Measurements from ENCODE around the gene PTPRS. TPM values are rescaled to one million over a fixed set of nuclear protein-coding genes. Genes with fewer than 3 reads are reported as not detected.
A peak's percentile ranks its signal among the peaks of the same experiment; 100 is the strongest.

PTPRS gene
- total and polyA plus RNA-seq, 9 of the 15 experiments (the other 6 are each of a cell fraction or from before 2014, with no cell fraction given), result 1.1 to 49.4 (median 14.1) TPM

DNA sequence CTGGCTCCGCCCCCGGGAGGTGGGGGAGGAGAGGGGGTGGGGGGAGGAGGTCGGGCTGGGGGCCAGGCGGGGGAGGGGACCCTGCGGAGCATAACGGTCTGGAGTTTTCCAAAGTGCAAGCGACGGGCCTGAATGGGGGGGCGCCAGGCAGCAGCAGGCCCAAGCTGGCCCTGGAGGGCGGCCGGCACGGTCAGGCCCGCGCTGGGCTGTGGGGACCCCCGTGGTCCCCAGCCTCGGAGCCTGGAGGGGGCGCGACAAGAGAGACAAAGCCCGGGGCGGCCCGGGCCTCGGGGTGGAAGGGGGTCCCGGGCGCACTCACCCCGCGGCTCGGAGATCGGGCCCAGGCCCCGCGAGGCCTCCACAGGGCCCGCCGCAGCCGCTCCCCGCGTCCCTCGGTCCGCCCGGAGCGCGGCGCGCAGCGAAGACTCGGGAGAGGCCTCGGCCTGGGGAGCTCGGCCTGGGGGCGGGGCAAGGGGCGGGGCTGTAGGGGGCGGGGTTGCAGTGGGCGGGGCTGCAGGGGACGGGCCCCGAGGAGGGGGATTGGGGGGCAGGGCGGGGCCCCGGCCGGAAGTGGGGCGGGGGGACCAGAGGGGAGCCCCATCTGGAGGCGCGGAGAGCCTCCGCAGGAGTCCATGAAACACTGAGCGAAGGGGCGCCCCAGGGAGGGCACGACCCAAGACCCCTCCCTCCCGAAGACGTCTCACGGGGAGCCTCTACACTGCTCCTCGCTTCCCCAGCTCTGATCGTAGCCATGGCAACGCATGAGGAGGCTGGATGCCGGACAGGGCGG lies 47.6 kb downstream of the PTPRS start:
- no TSS peak for BruUV-seq (replicated peaks)
- peak; percentile 93 for ATAC-seq
- H2AFZ ChIP-seq (ENCODE audit: low read depth, low read length), result peak overlapping the region; percentile 79
- peak; percentile 76 to 98 (median 97) for DNase-seq (ENCODE audit: extremely low read depth in 1 of 4, low spot score in 3 of 4)
- H3K4me3 ChIP-seq, result peak overlapping the region; percentile 72
- peaks cover 22 to 63% of the 10 kb centered on the region in 2 experiments for H3K4me1 ChIP-seq (replicated peaks in 1 of 2; ENCODE audit: control insufficient read depth in 2 of 2, insufficient read depth in 2 of 2, low read length in 2 of 2)
- 1% methylated on average over 12 of the region's 70 CpGs for WGBS (ENCODE audit: insufficient coverage, low coverage, missing lambda C conversion rate)
- POLR2A ChIA-PET, result interaction anchor here (0.6 to 2.1 kb wide), 6 partner anchors 9 to 298 kb away, joined by 3 to 15 read pairs (median 4); no protein-coding TSS in a partner anchor
- peak overlapping the region; percentile 86 for H3K27ac ChIP-seq (ENCODE audit: extremely low read depth, low read depth, low read length)
- H3K9ac ChIP-seq (ENCODE audit: insufficient read depth in 1 of 2, low read depth in 2 of 2, low read length in 2 of 2), result peak overlapping the region; percentile 68 to 94; a peak in 3 of 4 replicates
- no peaks in the 10 kb centered on the region for H3K9me1 ChIP-seq (ENCODE audit: control insufficient read depth, insufficient read depth, low read length)
- CTCF ChIA-PET (ENCODE audit: low intra/inter-chr PET ratio), result interaction anchor here (0.7 kb wide), 1 partner anchor 45 kb away, joined by 4 read pairs; no protein-coding TSS in a partner anchor
- peaks cover 23% of the 10 kb centered on the region for H3K79me2 ChIP-seq (ENCODE audit: control insufficient read depth, insufficient read depth, low read length)
- H3K36me3 ChIP-seq (ENCODE audit: control insufficient read depth, insufficient read depth, low read length), result no peaks in the 10 kb centered on the region
- in situ Hi-C loops (cut with MboI) (no loop called here), intact Hi-C loops (cut with micrococcal nuclease) (no loop called here)
- H3K4me2 ChIP-seq (ENCODE audit: insufficient read depth, low read length), result peak overlapping the region; percentile 66
- H4K20me1 ChIP-seq (replicated peaks; ENCODE audit: control insufficient read depth, insufficient read depth, low read length), result 0 out of 2 replicates have a peak, but pooled peaks cover 10% of the 10 kb centered on the region
- H3K27me3 ChIP-seq (ENCODE audit: control insufficient read depth in 2 of 2, insufficient read depth in 2 of 2, low read length in 2 of 2), result peaks cover 0 to 9% of the 10 kb centered on the region in 2 experiments; a peak in 1 of 5 replicates
- no peak for FAIRE-seq
- no peaks in the 10 kb centered on the region for H3K9me3 ChIP-seq (replicated peaks; ENCODE audit: control insufficient read depth, insufficient read depth, low read depth, low read length)
- no peak for TF ChIP-seq ZNF717 (CRISPR knock-in tag; IDR thresholded peaks at IDR 0.05)
- TF ChIP-seq, protein P1, sequence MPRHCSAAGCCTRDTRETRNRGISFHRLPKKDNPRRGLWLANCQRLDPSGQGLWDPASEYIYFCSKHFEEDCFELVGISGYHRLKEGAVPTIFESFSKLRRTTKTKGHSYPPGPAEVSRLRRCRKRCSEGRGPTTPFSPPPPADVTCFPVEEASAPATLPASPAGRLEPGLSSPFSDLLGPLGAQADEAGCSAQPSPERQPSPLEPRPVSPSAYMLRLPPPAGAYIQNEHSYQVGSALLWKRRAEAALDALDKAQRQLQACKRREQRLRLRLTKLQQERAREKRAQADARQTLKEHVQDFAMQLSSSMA (CRISPR knock-in tag; IDR thresholded peaks at IDR 0.05), result no peak
- peak; percentile 56 for TF ChIP-seq PCBP1 (IDR thresholded peaks at IDR 0.05; ENCODE audit: low read depth, low read length, poor library complexity, severe bottlenecking)
- no peak for TF ChIP-seq ZBTB1 (CRISPR knock-in tag; IDR thresholded peaks at IDR 0.05; ENCODE audit: borderline replicate concordance, low read depth)
- TF ChIP-seq PTRF (tag; IDR thresholded peaks at IDR 0.05), result no peak
- no peak for TF ChIP-seq DMBX1 (CRISPR knock-in tag; IDR thresholded peaks at IDR 0.05; ENCODE audit: borderline replicate concordance)
- no peak for TF ChIP-seq CBX3 (IDR thresholded peaks at IDR 0.05; ENCODE audit: borderline replicate concordance in 1 of 2, low read length in 2 of 2)
- peak; percentile 69; the same call in 1 of the 2 replicates for TF ChIP-seq ZNF740 (CRISPR knock-in tag; IDR thresholded peaks at IDR 0.05)
- peak in 1 of 2 experiments; percentile 93; a peak in 2 of 4 replicates for TF ChIP-seq ZNF740 (tag; IDR thresholded peaks at IDR 0.05)
- TF ChIP-seq MEF2A (IDR thresholded peaks at IDR 0.05; ENCODE audit: control insufficient read depth, low read depth, low read length), result no peak
- no peak for TF ChIP-seq RERE (CRISPR knock-in tag; IDR thresholded peaks at IDR 0.05; ENCODE audit: borderline replicate concordance)
- peak; percentile 18 to 73; a peak in 3 of 4 replicates for TF ChIP-seq MAZ (CRISPR knock-in tag; conservative IDR thresholded peaks at IDR 0.05 in 1 of 2, IDR thresholded peaks at IDR 0.05 in 1 of 2)
- no peak for TF ChIP-seq RCOR1 (IDR thresholded peaks at IDR 0.05; ENCODE audit: borderline replicate concordance in 1 of 2, low read depth in 2 of 2, low read length in 2 of 2)

All from K562 (cell line).